NCI-H1694 treated with DMSO at 0.1 percent for 48 hours (cell line): ENCODE measurements around the gene CMTM1.
A peak's percentile ranks its signal among the peaks of the same experiment; 100 is the strongest.
"Not testable (repeated sequence)": the region's sequence is repeated elsewhere in the genome, so short reads cannot be mapped to it uniquely, and the experiment has no call there.

ENCODE experiments used
- DNase-seq: peaks from one replicate; lab custom pipeline; 2025; lab: John Stamatoyannopoulos, UW

CMTM1 gene

DNA sequence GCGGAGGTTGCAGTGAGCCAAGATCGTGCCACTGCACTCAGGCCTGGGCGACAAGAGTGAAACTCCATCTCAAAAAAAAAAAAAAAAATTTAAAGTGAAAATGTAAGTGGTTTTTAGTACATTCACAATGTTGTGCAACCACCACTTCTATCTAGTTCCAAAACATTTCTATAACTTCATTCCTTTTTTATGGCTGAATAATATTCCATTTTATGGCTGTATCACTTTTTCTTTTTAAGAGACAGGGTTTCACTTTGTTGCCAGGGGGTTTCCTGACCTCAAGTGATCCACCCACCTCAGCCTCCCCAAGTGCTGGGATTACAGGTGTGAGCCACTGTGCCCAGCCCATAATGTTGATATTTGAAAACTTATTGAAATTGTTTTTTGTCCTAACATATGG lies 26.6 kb downstream of the CMTM1 start:
- DNase-seq = no peak

DNA sequence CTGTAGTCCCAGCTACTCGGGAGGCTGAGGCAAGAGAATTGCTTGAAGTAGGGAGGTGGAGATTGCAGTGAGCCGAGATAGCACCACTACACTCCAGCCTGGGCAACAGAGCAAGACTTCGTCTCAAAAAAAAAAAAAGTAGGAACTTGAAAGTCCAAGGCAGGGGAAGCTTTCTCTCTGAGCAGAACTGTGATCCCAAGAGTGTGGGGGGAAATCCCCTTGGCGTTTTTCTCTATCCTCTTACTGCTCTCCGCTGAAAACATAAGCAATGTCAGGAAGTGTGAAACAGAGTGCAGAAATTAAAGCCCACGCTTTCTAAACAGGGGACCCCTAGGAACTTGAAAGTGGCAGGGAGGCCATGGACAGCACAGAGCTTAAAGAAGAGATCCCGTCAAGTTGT lies 28.5 kb downstream of the CMTM1 start:
- no peak for DNase-seq

DNA sequence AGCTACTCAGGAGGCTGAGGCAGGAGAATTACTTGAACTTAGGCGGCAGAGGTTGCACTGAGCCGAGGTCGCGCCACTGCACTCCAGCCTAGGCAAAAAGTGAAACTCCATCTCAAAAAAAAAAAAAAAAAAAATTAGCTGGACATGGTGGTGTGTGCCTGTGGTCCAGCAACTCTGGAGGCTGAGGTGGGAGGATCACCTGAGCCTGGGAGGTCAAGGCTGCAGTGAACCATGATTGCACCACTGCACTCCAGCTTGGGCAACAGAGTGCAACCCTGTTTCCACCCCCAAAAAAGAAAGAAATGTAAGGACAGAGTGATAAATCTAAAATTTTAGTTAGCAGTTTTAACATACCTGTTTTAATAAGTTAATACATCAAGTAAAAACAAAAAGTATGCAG lies 30.3 kb downstream of the CMTM1 start:
- DNase-seq = not testable (repeated sequence)

DNA sequence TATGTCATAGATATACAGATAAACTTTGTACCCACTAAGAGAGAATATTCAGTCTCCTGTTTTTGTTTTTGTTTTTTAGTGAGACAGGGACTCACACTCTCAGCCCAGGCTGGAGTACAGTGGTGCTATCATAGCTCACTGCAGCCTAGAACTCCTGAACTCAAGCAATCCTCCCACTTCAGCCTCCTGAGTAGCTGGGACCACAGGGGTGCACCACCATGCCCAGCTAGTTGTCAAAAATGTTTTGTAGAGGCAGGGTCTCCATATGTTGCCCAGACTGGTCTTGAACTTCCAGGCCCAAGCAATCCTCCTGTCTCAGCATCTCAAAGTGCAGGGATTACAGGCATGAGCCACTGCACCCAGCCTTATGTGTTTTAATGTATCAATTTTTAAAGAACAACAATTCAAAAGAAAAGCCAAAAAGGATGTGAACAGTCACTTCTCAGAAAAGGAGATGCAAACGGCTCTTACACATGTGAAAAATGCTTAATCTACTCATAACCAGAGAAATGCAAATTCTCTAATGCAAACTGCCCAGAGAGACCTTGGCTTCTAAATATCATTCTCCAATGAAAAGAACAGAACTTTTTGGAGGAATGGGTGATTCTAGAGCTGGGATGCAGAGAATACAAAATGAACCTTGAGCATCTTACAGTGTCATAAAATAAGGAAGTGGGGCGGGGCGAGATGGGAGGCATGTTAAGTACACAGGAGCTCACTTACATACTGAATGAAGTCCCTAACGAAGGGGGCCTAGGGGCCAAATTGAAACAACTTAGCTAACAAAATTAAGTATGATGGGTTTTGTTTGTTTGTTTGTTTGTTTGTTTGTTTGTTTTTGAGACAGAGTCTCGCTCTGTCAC lies 31.0 kb downstream of the CMTM1 start:
- no peak for DNase-seq

DNA sequence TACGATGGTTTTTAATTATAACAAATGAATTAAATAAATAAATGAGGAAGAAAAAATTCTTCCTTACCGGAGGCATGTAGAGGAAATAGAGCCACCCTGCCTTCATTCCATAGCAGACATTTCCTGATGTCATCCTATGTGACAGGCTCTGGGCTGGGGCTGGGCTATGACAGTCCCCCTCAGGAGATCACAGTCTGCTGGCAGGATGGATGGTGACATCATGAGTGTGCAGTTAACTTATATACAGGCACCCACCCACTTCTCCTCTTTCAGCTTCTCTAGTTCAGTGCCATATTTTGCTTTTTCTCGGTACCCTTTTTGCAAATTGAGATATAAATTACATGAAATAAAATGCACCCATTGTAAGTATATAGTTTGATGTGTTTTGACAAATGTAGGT lies 31.9 kb downstream of the CMTM1 start:
- no peak for DNase-seq

DNA sequence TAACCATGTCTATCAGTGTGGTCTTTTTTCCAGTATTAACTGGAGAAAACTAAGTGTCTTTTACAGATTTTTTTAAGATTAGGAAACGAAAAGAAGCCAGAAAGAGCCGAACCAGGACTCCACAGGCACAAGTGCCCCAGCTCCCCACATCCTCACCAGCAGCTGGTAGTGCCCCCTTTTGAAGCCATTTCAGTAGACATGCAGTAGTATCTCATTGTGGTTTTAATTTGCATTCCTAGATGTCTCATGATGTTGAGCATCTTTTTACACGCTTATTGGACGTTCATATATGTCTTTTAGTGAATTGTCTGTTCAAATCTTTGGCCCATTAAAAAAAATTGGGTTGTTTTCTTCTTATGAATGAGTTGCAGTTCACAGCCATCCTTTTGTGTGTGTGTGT lies 33.5 kb downstream of the CMTM1 start:
- DNase-seq = no peak

DNA sequence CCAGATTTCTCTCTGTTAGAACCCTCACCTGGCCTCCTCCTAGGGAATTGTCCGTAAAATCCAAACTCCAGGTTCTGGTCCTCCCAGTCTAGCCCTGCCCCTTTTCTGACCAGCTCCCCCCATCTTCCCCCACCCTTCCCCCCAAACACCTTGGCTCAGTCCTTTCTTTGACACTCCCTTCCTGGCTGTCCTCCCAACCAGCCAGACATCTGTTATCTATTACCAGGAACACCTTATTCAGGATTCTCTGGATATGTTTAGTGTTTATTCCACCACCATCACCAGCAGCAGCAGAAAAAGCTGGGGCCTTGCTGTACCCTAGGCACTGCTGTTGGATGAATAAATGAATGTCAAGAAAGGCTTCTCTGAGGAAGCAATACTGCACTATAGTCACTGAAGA lies 34.2 kb downstream of the CMTM1 start:
- DNase-seq = no peak

DNA sequence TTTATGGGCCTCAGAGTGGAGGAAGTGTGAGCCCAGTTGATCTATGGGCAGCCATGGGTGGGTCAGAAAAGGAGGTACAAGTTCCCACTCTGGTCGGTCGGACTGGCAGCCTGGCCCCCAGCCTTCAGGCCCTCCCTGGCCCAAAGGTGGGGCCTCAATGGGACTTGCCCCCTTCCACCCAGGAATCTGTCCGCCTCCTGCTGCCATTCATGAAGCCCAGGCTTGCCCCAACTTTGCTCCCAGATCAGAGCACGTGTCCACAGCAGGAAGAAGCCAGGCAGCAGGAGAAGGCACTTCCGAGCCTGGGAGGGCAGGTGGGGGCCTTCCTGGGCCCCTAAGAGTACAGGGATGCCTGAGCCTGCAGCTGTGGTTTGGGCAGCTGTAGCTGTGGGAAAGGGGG lies 35.2 kb downstream of the CMTM1 start:
- no peak for DNase-seq

DNA sequence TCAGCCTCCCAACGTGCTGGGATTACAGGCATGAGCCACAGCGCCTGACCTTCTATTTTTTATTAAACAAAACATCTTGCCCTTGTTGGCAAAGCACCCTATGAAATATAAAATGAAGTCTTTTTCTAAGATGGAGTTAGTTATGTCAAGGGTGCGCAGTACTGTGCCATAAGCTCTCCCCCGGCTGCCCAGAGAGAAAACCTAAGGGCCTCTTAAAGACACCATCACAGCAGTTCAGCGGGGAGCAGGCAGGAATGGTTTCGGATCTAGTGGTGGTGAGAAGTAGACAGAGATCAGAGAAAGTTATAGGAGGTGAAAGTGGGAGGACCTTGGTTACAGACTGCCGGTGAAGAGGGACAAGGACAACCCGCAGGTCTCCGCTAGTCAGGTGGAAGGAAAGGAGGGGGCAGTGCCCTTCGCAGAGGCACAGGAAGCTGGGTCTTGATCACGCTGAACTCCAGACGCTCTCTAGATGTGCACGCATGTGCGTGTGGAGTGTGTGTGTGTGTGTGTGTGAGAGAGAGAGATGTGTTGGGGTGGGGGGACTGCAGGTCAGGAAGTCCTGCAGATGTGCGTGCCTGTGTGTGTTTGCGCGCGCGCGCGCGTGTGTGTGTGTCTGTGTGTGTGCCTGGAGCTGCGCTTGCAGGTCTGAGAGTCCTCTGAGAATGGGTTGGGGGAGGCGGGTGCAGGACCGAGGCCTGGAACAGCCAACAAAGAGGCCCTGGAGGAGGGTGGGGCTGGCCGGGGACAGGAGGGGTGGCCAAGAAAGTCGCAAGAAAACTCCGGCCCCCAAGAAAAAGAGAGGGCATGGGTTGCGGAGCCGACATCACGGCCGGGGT lies 37.5 kb downstream of the CMTM1 start:
- peak; percentile 48 for DNase-seq

DNA sequence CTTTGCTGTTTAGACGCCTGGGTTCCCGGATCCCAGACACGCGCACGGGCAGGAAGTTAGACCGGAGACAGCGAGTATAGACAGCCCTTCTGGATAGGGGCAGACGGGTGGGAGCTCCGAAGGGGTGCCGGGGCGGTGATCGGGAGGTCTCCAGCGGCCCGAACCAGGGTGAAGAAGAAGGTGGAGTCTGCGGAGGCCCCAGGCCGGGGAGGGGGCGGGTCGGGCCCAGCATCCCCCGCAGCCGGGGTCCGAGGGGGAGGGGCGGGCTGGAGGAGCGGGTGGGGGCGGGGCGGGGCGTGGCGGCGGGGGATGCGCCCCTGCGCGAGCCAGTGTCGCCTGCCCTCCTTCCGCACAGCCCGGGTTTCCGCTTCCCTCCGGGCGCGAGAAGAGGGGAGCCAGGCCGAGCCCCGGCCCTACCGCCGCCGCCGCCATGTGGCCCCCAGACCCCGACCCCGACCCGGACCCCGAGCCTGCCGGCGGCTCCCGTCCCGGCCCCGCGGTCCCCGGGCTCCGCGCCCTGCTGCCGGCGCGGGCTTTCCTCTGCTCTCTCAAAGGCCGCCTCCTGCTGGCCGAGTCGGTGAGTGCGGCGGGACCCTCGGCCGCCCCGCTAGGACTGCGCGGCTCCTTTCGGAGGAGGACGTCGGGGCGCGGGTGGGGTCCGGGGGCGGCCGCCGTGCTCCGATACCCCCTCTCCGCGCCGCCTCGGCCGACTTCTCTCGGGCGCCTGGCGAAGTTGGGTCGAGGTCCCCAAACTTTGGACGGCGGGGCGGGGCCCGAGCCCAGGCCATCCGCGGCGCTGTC lies 38.3 kb downstream of the CMTM1 start, which contains the start of gene CMTM3:
CMTM3 (plus strand) TSS at position 329 of the 801 bp plus-strand sequence; CDS start at position 431, 102 bp downstream.
- peak; percentile 64 for DNase-seq

DNA sequence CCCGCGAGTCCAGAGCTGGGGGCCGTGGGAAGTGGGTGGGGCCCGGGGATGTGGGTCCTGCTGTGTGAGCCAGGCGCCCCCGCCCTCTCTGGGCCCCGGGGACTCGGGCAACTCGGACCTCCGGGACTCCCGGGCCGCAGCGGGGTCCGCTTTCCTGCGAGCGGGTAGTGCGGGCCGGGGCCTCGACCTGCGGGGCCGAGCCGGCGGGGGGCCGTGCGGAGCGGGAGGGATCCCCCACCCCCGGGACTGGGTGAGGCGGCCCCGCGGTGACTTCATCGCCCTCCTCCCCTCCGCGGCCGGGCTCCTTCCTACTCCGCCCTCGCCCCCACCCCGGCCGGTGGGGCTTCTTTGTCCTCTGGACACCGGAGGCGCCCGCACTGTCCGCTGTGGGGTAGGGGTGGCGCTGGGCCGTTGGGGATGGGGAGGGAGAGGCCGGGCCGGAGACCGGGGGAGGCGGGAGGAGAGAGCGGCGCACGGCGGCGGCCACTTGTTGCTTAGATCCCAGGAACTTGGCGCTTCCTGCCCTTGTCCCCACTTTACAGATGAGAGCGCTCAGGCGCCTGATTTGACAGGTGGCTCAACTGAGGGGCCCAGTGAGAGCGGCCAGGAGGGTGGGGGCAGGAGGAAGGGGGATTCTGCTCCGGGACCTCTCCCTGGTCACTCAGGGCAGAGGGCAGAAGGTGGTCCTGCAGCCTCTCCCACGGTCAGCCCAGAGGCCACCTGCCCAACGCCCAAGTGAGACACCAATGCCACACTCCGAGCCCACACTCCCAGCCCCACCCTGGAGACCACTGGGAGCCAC lies 39.1 kb downstream of the CMTM1 start:
- no peak for DNase-seq

DNA sequence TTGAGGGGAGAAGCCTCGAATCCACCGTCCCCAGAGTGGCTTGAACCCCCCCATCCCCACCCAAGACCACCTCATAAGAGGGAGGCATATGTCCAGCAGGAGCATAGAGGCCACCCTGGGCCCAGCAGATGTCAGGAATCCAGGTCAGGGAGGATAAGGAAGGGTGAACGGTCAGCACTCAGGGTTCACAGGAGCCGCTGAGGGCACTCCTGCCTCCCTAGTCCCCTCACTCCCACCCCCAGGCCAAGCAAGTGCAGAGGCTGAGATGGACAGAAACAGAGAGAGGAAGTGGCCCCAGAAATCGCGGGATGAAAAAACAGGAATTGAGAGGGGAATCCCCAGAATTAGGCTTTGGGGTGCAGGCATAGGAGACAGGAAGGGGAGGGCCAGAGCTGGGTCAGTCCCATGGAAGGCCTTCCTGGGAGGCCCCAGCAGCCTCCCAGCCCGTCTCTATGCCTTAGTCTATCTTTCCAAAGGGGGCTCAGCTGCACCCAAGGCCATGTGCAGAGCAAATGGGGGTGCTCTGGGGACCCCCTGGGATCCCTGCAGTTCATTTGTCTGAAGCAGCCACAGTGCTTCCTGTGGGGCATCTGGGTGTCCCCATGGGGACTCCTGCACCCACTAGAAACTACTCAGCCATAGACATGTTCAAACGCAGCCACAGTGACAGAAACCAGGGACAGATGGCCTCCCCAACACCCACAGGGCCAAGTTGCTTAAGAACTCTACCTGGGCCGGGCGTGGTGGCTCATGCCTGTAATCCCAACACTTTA lies 39.9 kb downstream of the CMTM1 start:
- DNase-seq = no peak

DNA sequence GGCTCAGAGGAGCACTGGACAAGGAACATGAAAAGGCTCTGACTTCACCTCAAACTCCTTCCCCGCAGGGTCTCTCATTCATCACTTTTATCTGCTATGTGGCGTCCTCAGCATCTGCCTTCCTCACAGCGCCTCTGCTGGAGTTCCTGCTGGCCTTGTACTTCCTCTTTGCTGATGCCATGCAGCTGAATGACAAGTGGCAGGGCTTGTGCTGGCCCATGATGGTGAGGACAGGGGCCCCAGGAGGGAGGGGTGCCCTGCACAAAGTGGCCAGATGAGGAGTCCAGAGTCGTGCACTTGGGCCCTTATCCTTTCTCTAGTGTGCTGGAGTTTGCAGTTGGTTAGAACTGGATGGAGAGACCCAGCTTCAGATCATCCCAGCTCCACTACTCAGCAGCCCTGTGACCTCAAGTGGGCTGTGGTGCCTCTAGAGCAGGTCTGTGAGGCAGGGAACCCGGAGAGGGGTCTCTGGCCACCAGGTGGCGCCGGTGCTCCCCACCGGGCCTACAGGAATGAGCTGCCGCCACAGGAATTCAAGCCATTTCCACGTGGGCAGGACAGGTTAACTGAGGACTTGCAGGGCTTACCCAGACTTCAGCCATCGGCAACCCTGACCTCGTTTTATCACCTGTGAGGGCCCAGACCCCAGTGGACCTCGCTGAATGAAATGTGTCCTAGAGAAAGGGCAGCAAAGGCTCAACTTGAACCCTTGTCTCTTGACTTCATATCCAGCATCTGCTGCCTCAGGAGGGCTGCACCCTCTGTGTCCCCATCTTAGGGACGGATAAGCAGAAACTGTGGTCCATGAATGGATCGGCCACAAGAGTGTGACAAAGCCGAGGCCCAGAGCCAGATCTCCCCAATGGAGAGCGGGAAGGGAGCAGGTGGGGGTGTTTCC lies 42.3 kb downstream of the CMTM1 start:
- DNase-seq = peak; percentile 54

DNA sequence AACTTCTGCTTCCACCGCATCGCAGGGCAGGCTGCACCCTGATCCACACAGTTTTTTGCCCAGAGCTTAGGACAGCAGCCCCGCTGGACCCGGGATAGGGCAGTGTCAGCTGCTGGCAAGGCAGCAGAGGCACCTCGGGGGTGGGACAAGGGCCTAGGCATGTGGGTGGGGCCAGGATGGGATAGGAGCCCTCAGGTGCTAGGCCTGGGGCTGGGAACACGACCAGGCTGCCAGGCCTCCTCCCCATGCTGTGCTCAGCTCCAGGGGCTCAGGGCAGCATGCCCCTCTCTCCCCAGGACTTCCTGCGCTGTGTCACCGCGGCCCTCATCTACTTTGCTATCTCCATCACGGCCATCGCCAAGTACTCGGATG lies 42.9 kb downstream of the CMTM1 start:
- DNase-seq = no peak

DNA sequence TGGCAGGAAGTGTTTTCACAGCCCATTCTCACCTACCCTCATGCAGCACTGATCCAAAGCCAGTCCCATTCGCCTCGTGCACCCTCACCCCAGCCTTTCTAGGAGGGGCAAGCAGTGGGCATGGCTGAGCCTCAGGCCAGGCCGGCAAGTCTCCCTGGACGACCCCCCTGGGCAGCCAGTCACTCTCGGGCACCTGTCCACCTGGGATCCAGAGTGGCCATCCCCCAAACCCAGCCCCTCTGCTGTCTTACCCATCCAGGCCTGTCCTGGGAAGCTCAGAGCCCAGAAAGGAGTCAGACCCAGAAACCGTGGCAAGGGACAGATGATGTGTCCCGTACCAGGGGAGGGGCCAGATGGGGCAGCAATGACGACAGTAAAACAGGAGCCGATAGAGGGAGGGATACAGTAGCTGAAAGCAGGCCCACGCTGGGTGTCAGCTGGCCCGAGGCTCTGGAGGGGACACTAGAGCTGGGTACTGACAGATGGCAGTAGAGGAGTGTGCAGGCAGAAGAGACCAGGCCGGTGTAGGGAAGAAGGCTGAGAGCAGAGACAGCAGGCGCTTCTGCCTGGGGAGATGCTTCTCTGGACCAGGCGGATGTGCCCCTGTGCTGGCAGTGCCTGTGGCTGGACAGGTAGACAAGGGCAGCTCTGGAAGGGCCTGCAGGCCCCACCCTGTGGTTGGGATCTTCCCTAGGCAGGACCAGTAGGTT lies 44.0 kb downstream of the CMTM1 start:
- peak; percentile 69 for DNase-seq

DNA sequence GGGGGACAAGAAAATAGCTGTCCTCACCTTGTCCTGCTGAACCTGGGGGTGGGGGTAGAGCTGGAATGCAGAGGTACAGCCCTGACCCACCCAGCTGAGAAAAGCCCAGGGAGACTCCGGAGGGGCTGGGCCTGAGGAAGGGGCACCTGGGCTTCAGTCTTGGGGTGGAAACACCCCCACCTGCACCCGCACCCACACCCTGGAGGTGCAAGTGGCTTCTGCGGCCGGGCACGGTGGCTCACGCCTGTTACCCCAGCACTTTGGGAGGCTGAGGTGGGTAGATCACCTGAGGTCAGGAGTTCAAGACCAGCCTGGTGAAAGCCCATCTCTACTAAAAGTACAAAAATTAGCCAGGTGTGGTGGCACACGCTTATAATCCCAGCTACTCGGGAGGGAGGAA lies 45.7 kb downstream of the CMTM1 start:
- not testable (repeated sequence) for DNase-seq

DNA sequence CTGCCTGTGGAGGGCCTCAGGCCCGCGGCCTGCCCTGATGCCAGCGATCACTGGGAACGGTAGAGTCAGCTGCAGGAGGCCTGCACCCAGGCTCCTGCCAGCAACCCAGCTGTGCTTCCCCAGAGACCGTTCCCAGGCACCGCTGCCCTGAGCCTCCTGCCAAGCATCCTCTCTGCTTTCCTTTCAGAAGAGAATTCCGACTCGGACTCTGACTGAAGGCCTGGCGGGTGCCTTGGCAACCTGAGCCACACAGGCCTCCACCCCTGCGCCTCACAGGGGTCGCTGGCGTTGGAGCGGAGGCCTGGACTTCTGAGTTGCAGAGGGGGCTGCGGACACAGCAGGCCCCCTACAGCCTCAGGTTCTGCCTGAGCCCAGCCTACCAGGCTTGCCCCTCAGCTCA lies 46.2 kb downstream of the CMTM1 start:
- no peak for DNase-seq

DNA sequence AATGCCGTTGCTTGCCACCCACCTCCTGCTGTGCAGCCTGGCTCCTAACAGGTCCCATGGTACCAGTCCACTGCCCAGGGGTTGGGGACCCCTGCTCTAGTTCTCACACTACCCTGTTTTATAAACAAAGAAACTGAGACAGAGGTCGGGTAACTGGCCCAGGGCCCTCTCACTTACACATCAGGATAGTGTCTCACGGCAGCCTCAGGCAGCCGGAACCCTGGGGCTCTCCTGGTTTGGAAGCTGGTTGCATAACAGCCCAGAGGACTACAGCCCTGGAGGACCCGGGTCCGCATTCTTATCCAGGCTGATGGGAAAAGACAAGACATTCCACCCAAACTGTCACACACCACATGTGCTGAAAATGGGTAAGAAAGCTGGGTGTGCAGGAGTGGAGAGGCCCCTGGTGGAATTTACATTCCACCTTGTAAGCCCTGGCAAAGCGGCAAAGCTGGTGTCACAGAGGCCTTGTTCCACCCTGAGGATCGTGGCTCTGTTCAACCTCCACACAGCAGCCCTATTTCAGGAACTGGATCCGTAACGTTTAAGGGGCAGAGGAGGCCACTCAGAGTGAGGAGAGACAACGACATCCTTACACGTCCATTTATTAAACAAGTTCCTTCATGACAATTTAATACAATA lies 48.0 kb downstream of the CMTM1 start:
- DNase-seq = no peak
